SKM-1 (cell line): Measurements from ENCODE around the gene SKAP1.

Source experiments
- DNase-seq: peaks from one replicate; lab custom pipeline; 2025; ENCODE audit not compliant: unreplicated experiment; lab: John Stamatoyannopoulos, UW

The SKAP1 gene

DNA sequence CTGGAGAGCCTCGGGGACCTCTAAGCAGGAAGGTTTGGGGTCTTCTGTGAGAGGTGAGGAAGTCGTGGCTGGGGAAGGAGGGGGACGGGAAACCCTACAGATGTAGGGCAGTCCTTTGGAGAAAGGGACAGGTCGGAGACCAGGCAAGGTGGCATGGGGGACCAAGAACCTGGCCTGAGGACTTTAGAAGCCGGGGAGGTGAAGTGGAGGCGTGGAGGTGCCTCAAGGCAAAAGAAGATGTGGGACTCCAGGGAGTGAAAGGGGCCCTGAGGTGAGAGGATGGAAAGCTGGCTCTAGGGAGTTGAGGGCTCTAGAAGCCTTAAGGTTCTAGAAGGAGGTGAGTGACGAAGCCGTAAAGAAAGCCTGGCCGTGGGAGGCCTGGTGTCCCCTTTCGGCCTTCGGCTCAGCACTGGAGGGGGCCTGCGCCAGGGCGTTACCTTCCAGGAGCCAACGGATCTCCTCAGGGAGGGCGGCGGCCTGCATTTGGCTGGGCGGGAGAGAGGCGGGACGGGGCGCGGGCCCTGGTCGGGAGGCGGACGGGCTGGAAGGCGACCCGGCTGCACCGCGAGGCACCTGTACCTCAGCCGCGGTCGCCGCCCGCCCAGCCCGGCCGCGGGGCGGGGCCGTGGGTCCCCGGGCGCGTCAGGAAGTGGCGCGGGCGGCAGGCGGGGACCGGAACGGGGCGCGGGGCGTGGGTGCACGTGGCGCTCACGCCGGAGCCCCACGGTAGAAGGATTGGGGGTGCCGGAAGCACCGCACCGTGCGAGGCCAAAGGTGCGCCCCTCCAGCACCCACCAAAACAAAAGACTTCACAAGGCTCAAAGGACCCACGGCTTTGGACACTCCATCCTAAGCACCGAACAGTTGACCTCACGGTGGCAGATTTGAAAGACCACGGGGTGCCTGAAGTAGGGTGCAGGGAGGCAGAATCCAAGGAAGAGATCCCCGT, at the start of gene SKAP1:
SKAP1 (minus strand) TSS at position 577 of the 949 bp plus-strand sequence.
- no peak for DNase-seq

DNA sequence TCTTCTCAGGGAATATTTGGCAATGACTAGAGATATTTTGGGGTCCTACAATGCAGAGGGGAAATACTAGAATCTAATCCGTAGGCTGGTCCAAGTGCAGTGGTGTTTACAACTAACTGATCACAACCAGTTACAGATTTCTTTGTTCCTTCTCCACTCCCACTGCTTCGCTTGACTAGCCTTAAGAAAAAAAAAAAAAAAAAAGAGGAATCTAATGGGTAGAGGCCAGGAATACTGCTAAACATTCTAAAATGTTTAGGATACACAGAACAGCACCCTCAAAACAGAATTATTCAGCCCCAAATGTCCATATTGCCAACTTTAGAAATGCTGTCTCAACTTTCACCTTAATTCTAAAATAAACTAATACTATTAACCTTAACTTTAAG, 49.0 kb upstream of the SKAP1 start:
- DNase-seq, result no peak

DNA sequence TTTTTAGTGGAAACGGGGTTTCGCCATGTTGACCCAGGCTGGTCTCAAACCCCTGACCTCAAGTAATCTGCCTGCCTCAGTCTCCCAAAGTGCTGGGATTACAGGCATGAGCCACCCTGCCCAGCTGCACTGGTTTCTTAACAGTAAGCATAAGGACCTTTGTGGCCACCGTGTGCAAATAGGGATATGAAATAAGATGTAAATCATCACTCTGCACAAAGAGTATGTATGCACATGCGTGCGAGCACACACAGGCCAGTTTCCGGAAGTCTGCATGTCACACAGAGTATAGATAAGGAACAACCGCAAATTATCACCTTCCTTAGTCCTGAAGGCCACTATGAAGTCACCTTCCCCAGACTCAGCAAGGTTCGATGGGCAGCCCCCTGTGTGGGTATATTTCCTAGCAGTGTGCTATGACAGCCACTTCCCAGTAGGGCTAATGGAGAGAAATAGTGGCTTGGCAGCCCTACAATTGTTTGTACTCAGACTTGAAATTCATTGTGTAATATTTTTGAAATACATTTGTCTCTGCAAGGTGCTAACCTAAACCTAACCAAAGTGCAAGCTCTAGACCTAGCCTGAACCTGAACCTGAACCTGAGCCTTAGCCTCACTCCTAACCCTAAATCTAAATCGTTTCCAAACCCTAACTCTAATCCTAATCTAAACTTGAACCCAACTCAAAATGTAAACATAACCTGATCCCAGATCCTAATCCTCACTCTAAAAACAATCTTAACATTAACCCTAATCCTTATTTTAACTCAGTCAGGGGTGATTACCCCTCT, 48.4 kb upstream of the SKAP1 start:
- DNase-seq, result peak; percentile 90

DNA sequence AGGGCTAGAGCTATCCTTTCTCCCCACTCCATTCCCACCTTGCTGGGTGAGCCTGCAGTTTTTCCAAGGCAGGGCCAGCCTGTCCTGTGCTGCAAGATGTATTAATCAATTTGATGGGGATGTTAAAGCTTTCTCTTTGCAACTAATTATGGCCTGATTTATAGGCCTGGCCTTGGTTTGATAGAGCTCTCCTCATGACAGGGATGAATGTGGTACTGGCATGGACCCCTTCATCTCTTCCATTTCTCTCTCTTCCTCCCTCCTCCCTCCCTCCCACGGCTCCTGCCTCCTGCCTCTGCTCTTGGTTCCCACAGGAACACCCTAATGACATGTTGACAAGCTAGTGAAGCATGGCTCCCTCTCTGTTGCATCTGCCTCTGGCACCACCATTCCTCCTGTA, 47.2 kb upstream of the SKAP1 start:
- no peak for DNase-seq

DNA sequence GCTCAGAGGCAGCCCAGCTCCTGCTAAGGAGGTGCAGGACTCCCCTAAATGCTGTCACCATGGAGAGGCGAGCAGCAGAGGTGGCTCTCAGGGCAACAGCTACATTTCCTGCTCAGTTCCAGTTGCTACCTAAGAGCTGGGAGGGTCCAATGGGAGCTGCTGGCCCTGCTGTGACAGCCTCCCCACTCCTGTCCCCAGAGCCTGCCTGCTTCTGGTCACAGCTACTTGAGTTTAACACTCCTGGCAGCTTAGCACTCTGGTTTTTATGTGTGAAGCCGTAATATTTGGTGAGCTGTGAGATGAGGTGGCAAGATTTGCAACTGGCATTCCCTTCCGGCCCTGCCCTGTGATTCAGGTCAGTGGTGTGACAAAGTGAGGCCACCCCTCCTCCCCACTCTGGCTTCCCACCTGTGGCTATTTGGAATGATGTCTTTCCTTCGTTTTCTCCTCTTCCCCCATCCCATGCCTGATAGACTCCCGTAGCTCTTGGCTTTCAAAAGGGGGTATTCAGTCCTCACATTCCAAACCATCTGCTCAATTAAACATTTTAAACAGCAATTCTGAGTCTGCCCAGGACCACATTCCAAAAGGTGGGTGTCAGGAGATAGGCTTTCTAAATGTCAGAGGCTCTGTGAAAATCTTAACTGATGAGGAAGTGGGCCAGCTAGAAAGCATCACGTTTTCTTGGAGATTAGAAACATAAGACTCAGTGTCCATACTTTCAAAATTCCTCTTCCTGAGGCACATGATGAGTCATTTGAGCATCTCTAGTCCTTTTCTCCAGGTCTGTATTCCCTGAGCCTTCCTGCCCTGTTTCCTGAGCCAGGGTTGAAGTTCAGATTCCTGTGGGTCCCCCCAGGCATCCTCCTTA, 42.6 kb upstream of the SKAP1 start:
- no peak for DNase-seq

DNA sequence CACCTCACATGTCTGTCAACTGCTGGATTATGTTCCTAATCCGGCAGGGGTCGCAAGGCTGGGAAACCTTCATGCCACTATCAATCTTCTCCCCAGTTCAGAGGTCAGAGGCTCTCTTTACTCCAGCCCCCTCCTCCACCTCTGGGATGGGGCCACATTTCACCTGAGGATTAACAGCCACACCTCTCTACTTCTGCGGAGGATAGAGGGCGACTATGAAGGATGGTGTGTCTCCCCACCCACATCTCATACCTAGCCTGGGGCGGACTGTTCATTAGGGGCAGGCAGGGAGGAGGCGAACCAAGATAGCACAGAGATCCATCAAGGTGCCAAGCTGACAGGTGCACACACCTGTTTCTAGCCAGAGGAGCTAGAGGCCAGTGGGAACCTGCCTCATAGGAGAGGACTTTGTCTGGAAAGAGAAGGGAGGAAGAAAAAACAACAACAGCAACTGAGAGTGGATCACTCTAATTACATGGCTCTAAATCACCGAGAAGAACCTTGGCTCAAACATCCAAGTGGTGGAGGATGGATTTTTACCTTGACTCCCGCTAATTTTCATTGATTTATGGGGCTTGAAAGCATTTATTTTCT, 41.9 kb upstream of the SKAP1 start:
- DNase-seq, result no peak

DNA sequence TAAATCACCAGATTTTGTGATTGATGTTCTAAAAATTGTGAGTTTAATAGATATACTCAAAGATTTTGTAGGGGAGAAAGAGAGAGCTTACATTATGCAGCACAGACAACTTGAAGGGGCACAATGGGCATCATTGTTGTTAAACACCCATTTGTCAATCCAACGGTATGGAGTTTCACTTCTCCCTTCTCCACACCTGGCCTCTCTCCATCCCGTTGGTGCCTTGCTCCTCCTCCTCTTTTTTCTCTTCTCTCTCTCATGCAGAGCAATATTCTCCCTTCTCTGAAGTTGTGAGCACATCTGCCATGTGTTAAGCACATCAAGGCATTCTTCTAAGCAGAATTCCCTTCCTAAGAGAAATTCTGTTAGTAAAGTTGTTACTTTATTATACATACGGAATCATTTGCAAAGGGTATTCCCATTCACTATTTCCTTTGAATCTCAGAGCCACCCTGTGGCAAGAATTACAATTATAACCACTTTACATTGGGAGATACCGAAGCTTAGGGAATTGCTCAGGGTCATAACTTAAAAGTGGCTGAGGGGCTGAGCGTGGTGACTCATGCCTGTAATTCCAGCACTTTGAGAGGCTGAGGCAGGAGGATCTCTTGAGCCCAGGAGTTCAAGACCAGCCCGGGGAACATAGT, 40.5 kb upstream of the SKAP1 start:
- no peak for DNase-seq

DNA sequence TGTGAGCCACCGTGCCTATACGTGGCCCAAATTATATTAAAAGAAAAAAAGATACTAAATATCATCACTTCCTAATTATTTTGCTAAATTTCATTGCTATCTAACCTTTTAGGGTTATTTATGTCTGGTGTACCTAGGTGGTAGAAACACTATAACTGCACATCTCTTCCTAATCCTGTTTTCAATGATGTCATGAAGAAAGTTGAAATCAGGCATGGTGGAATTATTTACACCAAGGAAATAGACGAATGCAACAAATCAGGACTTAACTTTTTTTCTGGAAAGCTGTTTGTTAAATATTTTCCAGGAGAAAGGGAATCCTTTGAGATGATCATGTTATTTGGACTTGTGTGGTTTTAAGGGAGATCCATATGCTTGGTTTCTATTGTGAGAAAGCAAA, 39.2 kb upstream of the SKAP1 start:
- DNase-seq, result no peak

DNA sequence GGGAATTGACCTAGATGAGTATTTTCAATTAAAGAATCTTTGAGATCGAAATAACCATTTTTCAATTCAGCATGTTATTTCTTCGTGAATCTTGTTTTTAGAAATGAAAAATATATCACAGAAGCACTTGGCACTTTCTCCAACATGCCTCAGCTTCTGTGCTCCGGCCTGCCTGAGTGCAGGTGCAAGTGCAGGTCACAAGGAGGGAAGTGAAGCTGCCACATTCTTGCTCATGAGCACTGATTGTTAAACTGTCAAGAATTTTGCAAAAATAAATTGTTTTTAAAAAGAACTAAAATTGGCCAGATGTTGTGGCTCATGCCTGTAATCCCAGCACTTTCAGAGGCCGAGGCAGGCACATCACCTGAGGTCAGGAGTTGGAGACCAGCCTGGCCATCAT, 38.3 kb upstream of the SKAP1 start:
- no peak for DNase-seq

DNA sequence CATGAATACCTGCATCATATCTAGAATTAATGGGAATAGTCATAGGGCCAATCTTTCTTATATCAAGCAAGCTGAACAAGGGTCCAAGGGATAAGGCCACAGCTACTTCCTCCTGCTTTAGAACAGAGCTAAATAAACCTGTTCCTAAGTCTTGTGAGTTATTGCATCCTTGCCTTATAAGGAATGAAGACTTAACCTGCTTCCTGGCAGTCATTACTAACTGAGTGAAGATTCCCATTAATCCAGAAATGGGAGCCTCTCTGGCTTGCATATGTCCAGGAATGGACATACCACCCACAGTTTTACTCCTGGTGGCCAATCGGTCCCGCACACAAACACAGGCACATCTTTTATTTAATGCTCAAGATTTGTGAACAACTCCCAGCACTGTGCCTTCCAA, 35.9 kb upstream of the SKAP1 start:
- DNase-seq, result no peak

DNA sequence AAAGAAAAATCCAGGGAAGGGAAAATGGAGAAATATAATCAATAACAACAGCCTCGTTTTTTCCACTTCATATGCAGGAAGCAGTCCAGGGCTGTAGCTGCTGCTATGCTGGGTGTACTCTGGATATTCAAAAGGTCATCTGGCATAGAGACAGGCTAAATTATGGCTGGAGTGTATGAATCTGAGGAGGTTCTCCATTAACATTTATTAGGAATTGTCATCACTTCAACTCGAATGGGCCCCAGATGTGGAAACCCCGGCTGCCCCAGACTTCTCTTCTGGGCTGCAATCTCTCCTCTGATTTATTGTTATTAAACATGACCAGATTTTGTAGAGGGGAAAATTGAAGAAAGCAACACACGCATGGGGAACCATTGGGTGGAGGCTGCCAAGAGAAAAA, 33.5 kb upstream of the SKAP1 start:
- DNase-seq, result no peak

DNA sequence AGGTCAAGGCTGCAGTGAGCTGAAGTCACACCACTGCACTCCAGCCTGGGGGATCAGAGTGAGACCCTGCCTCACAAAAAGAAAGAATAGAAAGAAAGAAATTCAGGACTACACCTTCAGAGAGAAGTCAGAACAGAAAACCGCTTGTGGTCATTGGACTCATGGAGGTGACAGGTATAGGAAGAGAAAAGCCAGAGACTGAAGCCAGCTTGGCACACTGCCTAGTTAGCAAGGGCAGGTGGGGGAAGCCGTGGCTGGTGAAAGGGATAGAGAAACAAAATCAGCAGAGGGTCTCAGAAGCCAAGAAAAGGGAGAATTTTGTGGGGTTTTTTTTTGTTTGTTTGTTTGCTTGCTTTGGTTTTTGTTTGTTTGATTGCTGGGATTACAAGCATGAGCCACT, 32.9 kb upstream of the SKAP1 start:
- DNase-seq, result no peak

DNA sequence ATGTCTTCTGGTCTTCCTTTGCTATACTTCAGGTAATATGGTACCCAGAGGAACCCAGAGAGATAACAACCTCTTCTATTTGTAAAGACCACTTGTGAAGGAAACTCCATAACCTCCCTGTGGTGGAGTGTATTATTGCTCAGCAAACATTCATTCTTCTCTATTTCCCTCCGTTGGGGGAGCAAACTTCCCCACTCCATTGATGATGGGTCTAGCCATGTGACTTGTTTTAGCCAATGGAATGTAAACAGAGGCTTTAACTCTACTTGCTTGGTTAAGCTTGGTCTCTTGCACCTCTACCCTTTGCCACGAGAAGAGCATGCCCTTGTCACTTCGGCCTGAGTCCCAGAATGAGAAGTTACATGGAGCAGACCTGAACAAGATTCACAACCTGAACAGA, 30.0 kb upstream of the SKAP1 start:
- no peak for DNase-seq

DNA sequence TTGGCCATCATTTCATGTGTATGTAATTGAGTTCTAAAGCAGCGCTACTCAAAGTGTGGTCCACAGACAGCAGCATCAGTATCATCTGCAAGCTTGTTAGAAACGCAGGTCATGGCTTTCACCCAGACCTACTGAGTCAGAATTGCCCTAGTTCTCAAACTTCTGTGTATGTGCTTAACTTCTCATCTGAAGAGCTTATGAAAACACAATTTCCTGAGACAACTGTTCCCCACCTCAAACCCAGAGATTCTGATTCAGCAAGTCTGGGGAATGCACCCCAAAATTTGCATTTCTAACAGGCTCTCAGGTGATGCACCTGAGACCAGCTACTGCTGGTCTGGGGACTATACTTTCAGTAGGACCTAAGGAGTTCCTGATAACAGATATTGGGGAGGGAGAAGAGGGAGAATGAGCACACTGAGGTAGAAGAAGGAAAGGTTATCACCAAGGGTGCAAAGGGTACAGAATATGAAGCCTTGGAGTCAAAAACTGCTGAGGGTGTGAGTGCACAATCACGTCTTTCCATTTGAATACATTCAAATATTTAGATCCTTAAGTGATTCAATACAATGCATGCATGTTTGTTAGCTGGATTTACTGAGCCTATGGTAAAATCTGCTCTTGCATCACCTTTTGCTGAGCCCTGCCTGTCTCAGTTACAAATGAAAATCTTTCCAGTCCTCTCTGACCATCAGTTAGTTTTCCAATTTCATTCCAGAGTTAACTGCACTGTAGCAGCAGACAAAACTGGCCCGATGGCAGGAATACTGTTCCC, 29.2 kb upstream of the SKAP1 start:
- DNase-seq, result no peak

DNA sequence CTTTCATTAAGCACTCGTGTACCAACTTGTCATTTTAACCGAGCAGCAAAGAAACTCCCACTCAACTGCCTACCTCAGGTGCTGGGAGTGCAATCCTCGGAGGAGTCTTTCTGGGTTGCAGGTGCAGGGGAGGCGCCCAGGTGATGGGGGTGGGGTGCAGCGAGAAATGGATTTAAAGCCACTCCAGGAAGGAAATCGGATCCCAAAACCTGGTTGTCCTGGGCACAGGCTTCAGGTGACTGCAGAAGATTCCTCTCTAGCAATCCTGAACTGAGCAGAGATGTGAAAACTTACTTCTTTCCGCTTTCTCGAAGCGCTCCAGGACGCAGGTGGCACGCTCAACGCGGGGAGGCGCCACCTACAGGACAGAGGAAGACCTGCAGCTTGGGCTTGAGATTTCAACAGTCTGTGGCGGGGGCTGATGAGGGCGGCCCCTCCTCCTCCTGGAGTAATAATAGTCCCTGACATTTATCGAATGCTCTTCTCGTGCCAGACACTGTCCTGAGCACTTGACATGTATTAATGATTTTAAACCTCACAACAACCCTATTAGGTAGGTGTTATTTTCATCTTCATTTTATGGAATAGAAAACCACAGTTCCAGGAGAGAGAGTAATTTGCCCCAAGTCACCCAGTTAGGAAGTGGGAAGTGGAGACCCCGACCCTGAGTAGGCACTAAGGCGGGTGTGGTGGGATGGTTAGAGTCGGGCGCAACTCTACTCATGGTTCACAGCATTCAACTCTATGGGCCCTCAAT, 27.2 kb upstream of the SKAP1 start:
- peak; percentile 12 for DNase-seq

DNA sequence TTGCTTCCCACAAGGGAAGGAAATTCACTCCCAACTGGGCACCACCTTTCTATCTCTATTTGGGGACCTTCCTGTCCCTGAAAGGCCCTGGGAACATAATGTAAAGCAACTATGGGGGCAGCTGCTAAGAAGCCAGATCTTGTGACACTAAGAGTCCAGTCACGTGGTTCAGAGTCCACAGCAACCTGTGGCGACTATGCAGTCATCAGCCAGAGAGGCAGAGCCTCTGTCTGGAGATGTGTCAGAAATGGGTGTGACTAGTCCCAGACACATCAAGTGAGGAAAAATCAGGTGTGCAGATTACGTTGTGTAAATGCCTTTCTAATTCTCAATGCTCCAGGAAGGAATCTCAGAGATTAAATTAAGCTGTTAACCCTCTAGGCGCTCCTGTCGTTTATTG, 26.6 kb upstream of the SKAP1 start:
- DNase-seq, result no peak

DNA sequence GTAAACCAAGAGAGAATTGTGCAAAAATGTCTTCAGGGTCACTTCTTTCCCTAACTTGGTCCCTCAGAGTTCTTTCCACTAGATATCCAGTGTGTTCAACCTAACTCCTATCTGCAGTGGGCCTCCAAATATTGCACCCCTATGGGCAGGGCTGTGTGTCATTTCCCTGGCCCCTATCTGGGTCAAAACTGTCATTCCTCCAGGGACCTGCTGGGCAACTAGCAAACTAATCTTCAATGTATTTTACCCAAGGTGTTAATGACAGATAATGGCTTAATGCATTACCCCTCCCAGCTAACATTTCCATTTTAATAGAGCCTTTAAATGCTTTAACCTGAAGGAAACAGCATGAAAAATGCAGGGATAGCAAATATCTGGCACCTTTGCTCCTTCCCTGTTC, 25.8 kb upstream of the SKAP1 start:
- no peak for DNase-seq

DNA sequence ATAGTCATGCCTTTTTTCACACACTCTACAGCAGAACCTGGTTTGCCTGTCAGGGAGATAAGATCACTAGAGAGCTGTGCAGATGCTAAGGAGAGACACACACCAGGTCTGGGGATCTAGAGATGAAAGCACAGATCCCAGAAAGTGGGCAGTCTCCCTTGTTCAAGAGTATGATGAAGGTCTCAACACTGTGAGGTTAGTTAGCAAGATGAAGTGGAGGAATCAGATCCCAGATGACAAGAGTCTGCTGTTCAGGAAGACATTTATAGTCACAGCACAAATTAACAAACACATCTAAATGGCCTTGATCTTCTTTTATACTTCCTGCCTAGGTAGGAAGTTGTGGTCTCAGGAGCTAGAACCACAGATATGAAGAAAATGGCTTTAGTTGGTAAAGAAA, 23.4 kb upstream of the SKAP1 start:
- no peak for DNase-seq

DNA sequence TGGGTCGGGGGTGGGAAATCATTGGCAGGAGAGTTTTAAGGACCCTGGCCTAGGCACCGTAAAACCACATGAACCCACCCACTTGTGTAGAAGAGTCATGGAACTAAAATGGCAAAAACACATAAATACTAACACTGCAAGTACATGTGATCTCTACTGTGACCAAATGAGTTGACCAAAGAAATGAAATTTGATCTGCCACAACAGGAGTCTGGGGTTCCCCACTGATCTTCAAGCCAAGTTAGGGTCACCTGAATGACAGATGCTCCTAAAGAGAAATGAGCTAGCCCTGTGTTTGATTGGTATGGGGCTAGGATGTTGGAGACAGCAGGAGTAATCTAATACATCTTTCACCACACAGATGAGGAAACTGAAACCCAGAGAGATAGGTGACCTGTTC, 21.5 kb upstream of the SKAP1 start:
- no peak for DNase-seq
